ENCODE data around the gene BCKDHA. TPM values are rescaled to one million over a fixed set of nuclear protein-coding genes. Genes with fewer than 3 reads are reported as not detected.

The BCKDHA gene
- total and polyA plus RNA-seq, 2 of the 4 experiments (the other 2 are of a cell fraction), result 7.6 to 7.7 TPM

- no peaks in the 10 kb centered on the region for H3K27me3 ChIP-seq (ENCODE audit: control insufficient read depth, insufficient read depth, low read length)
- 92% methylated on average over 2 of the region's 9 CpGs; no CpG with 5 or more reads in 1 of the 2 experiments for WGBS, 2 experiments (ENCODE audit: extremely low coverage in 2 of 2, insufficient read length in 1 of 2)
- no peak overlapping the region for H2BK120ac ChIP-seq (ENCODE audit: low read depth, low read length)
- ATAC-seq (ENCODE audit: low read depth) (no peak), DNase-seq (no peak)
- H3K9me3 ChIP-seq (ENCODE audit: control insufficient read depth, insufficient read depth, low read length), result no peaks in the 10 kb centered on the region
- no peaks in the 10 kb centered on the region; the same call in 1 of the 2 replicates for H3K9me1 ChIP-seq (ENCODE audit: insufficient read depth, low read length)
- H4K5ac ChIP-seq (ENCODE audit: low read depth, low read length), result no peak overlapping the region
- no peak overlapping the region for H3K4me2 ChIP-seq (ENCODE audit: low read depth, low read length)
- no peak overlapping the region for H2BK15ac ChIP-seq (ENCODE audit: low read depth, low read length)
- ChIA-PET POLR2A (ENCODE audit: unreplicated experiment) (no interaction called here), CTCF (no interaction called here)
- peaks cover 38% of the 10 kb centered on the region for H3K36me3 ChIP-seq (ENCODE audit: control insufficient read depth, insufficient read depth, low read length)
- no peak overlapping the region for H3K18ac ChIP-seq (ENCODE audit: low read depth, low read length)
- H3K14ac ChIP-seq (replicated peaks; ENCODE audit: low read depth, low read length), result no peak overlapping the region
- H3K27ac ChIP-seq (ENCODE audit: insufficient read depth, low read length), result no peak overlapping the region
- no TSS peak for BruUV-seq (replicated peaks)
- H4K20me1 ChIP-seq (ENCODE audit: insufficient read depth, low read length), result no peaks in the 10 kb centered on the region
- TF ChIP-seq FOS (IDR thresholded peaks at IDR 0.05; ENCODE audit: low read depth, low read length) (no peak), NFE2L2 (IDR thresholded peaks at IDR 0.05; ENCODE audit: low read depth, low read length) (no peak), CHD1 (IDR thresholded peaks at IDR 0.05; ENCODE audit: low read depth, low read length) (no peak), BHLHE40 (IDR thresholded peaks at IDR 0.05; ENCODE audit: low read depth, low read length) (no peak), ELK1 (IDR thresholded peaks at IDR 0.05; ENCODE audit: borderline replicate concordance, low read depth, low read length) (no peak)
- intact Hi-C loops (cut with micrococcal nuclease) (no loop called here), dilution Hi-C loops (cut with HindIII; ENCODE audit: low sequenced_read_pairs, unreplicated experiment) (no loop called here), in situ Hi-C loops (cut with MboI; ENCODE audit: low sequenced_read_pairs) (no loop called here)
- H3K4me1 ChIP-seq (ENCODE audit: control insufficient read depth, insufficient read depth, low read length), result peaks cover 4% of the 10 kb centered on the region
- H2AK9ac ChIP-seq (replicated peaks; ENCODE audit: low read depth, low read length, poor library complexity), result no peak overlapping the region
- no peak overlapping the region for H2BK5ac ChIP-seq (ENCODE audit: low read depth, low read length, poor library complexity, severe bottlenecking)
- no peaks in the 10 kb centered on the region; a peak in 1 of 4 replicates for H3K79me1 ChIP-seq (ENCODE audit: low read depth in 1 of 2, low read length in 2 of 2)
- no peak overlapping the region for H2BK20ac ChIP-seq (ENCODE audit: low read depth, low read length)
- no peak overlapping the region for H3K56ac ChIP-seq (ENCODE audit: extremely low read depth, insufficient read depth, low read length)
- H2AK5ac ChIP-seq (ENCODE audit: low read depth, low read length), result no peak overlapping the region
- no peak overlapping the region for H4K91ac ChIP-seq (ENCODE audit: insufficient read depth, low read depth, low read length)
- no peak overlapping the region for H3K9ac ChIP-seq (ENCODE audit: low read depth, low read length)
- no peak overlapping the region for H4K8ac ChIP-seq (ENCODE audit: low read depth in 2 of 2, low read length in 2 of 2)
- H3K4ac ChIP-seq (ENCODE audit: low read depth, low read length), result no peak overlapping the region
- H3K23ac ChIP-seq (ENCODE audit: low read depth, low read length), result no peak overlapping the region
- no peak overlapping the region for H3K4me3 ChIP-seq (ENCODE audit: insufficient read depth, low read depth, low read length)
- H2AFZ ChIP-seq (replicated peaks; ENCODE audit: low read length, poor library complexity), result no peak overlapping the region
Measured at GRCh38 chr19:41411100-41411967, 13.7 kb downstream of the BCKDHA start.
